SU-DHL-6 (cell line): ENCODE results near the gene PALLD.

ENCODE experiments used
- CTCF ChIP-seq: fragments of 200-600 bp; sonication (generic); IDR thresholded peaks from one replicate; pipeline ENCODE4 v1.5.1; 2017; ENCODE audit warnings: antibody characterized with exemption, mild to moderate bottlenecking, low read length, moderate library complexity; ENCODE audit not compliant: insufficient read depth, poor library complexity, severe bottlenecking
- EZH2phosphoT487 ChIP-seq: fragments of 200-600 bp; sonication (generic), shearing (Covaris generic); conservative IDR thresholded peaks from 2 replicates; pipeline ENCODE4 v1.6.1; 2018; ENCODE audit warnings: mild to moderate bottlenecking, antibody characterized with exemption, low read length, moderate library complexity, mixed read lengths

GRCh38 chr4:168600796-168601583 is 104.1 kb downstream of the PALLD start:
- TF ChIP-seq CTCF (no peak), EZH2phosphoT487 (no peak)
